Choroid plexus epithelial cell (primary cell): Measurements from ENCODE around the gene NHSL1.

ENCODE experiments used
- DNase-seq: peaks from one replicate; pipeline ENCODE4 v3.0.0-alpha.2; 2010; ENCODE audit warnings: low read depth
- H3K4me3 ChIP-seq: 2 replicates; pipeline ENCODE4 v1.5.1; 2011; ENCODE audit warnings: low read depth, mild to moderate bottlenecking, control low read depth, low read length, moderate library complexity
- TF ChIP-seq, protein P1 (sequence below): conservative IDR thresholded peaks from 2 replicates; pipeline ENCODE4 v1.5.1; 2011; ENCODE audit warnings: low read depth, mild to moderate bottlenecking, control low read depth, inconsistent platforms, low read length, moderate library complexity

NHSL1 gene

DNA sequence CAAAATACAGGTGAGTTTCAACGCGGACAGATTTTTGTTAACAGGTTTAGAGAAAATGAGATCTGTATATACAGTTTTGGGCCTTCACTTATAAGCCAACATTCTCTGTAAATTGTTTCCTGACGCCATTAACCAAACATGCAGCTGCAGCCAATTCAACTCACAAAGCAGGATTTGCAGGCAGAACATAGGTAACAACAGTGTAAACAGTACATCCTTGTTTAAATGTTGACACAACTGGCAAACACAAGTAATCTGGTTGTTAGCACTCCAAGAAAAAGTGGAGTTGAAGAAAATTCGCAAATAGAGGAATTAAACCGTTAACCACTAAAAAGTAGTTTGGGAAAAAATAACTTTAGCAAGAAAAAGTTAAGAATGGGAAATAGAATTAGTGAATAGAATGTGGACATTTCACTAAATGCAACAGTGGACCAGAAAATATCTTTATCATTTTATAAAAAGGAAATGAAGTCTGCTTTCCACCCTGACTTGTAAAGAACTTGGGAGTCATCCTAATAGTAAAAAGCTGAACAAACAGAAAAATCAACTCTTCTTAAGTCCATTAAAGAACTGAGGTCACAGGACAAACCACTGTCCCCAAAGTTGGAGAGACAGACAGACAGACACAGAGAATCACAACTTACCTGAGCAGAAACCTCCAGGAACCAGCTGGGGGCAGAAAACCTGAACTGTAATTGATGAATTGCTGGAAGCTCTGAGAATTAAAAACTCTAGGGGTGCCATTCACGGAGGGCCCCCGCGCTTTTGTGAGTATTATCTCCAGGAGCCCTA is 111.5 kb downstream of the NHSL1 start:
- no peak for DNase-seq
- H3K4me3 ChIP-seq: no peak overlapping the region
- TF ChIP-seq, protein P1, sequence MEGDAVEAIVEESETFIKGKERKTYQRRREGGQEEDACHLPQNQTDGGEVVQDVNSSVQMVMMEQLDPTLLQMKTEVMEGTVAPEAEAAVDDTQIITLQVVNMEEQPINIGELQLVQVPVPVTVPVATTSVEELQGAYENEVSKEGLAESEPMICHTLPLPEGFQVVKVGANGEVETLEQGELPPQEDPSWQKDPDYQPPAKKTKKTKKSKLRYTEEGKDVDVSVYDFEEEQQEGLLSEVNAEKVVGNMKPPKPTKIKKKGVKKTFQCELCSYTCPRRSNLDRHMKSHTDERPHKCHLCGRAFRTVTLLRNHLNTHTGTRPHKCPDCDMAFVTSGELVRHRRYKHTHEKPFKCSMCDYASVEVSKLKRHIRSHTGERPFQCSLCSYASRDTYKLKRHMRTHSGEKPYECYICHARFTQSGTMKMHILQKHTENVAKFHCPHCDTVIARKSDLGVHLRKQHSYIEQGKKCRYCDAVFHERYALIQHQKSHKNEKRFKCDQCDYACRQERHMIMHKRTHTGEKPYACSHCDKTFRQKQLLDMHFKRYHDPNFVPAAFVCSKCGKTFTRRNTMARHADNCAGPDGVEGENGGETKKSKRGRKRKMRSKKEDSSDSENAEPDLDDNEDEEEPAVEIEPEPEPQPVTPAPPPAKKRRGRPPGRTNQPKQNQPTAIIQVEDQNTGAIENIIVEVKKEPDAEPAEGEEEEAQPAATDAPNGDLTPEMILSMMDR: no peak

DNA sequence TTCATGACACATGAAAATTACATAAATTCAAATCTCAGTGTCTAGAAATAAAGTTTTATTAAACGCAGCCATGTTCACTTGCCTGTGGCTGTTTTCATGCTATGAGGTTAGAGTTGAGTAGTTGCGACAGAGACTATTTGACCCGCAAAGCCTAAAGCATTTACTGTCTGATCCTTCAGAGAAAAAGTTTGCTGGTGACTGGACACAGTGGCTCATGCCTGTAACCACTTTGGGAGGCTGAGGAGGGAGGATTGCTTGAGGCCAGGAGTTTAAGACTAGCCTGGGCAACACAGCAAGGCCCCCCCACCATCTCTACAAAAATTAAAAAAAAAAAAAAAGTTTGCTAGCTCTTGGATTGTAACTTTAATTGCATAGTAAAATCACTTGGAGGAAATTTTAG is 112.4 kb downstream of the NHSL1 start:
- TF ChIP-seq, protein P1: no peak
- H3K4me3 ChIP-seq: no peak overlapping the region
- no peak for DNase-seq

DNA sequence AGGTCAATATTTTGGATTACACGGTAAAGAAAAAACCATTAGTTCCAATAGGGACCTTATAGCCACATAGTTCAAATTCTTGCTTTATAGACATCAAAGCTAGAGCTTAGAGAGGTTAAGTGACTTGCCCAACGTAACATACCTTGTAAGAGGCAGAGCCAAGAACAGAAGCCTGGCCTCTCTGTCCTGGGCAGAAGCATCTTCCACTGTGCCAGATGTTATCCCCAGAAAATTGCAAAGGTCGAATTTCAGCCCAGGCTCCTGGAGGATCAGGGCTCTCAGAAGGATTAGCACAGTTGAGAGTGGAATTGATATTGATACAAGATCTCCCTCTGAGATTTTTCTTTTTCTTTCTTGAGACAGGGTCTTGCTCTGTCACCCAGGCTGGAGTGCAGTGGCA is 115.5 kb downstream of the NHSL1 start:
- no peak for DNase-seq
- TF ChIP-seq, protein P1: no peak
- no peak overlapping the region for H3K4me3 ChIP-seq

DNA sequence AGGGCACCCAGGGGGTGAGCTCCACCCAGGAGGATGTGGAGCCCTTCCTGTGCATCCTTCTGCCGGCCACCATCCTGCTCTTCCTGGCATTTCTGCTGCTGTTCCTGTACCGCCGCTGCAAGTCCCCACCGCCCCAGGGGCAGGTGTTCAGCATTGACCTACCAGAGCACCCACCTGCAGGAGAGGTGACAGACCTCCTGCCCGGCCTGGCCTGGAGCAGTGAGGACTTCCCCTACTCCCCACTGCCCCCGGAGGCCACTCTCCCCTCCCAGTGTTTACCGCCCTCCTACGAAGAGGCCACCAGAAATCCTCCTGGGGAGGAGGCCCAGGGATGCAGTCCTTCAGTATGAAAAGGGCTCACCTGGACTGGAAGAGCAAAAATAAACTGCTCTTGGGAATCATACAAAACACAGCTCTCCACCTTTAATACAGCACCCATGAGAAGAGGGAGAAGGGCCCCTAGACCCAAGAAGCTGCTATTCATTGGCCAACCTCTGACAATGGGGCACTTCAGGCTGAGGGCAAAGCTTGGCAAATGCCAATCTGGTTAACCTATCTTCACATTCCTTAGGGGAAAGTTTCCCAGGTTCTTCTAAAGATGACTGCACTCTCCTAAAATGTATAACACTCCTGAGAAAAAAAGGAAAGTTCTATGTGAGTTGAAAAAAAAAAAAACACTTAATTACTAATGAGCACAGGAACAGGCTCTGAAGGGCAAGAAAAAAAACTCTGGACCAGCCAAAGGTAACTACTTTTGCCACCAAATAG is 116.6 kb downstream of the NHSL1 start:
- DNase-seq: no peak
- TF ChIP-seq, protein P1: no peak
- H3K4me3 ChIP-seq: no peak overlapping the region

DNA sequence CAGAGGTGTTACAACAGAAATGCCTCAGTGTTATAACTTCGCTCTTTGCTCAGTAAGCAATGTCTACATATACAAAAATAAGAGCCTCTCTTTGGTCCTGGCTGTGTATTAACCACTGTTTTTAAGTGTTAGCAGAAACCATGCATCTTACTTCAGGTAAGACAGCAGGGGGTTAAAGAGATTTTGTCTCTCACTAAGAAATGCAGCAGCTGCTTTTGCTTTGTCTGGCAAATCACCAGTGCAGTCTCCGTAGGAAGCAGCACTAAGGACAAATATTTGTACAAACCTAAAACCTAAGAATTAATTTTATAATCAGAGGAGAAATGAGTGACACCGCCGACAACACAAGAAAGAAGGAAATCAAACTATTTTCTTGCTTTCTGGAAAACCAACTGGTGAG is 120.8 kb downstream of the NHSL1 start:
- TF ChIP-seq, protein P1: no peak
- no peak overlapping the region for H3K4me3 ChIP-seq

DNA sequence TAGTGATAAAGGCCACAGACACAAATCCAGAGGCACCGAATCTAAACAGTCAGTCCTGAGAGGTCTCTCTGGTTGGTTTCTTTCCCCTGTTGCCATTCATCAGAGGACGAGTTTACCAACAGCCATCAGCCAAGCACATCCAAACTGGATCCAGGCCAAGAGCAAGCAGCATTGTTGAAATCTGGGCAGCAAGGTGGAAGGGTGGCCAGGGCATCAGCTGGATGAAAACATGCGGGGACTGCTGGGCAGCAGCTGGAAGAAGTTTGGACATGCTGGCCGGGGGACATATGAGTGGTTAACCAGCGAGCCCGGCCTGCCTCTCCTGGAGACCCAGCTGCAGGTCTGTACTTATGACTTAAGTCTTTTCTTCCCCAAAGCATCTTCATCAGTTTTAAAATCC is 121.5 kb downstream of the NHSL1 start, which contains the start of gene SMIM28:
TSS of gene SMIM28 (plus strand) at position 62 of the 400 bp plus-strand sequence. CDS start at position 230, 168 bp downstream.
- no peak within 1 kb of the TSS for H3K4me3 ChIP-seq
- no peak for DNase-seq
- TF ChIP-seq, protein P1: no peak

More for the DNA sequence above, 120.8 kb downstream of the NHSL1 start:
- DNase-seq: no peak
